Retinal pigment epithelial cell (primary cell): ENCODE results near the gene B3GNT2.

ENCODE experiments used
- DNase-seq: peaks from one replicate; pipeline ENCODE4 v3.0.0-alpha.2; 2010; ENCODE audit warnings: low read depth
- H3K4me3 ChIP-seq: 2 replicates; pipeline ENCODE4 v1.5.1; 2011; ENCODE audit warnings: mild to moderate bottlenecking, low read length, control low read depth, moderate library complexity
- CTCF ChIP-seq: conservative IDR thresholded peaks from 2 replicates; pipeline ENCODE4 v1.5.1; 2011; ENCODE audit warnings: low read depth, low read length, control low read depth, inconsistent platforms

The B3GNT2 gene

GRCh38 chr2:62270728-62271127, 74.8 kb downstream of the B3GNT2 start:
- no peak overlapping the region for H3K4me3 ChIP-seq
- DNase-seq, result no peak
- no peak for TF ChIP-seq CTCF
